ENCODE data around the gene LTBP3.
"Not testable (repeated sequence)": the region's sequence is repeated elsewhere in the genome, so short reads cannot be mapped to it uniquely, and the experiment has no call there.

The LTBP3 gene

DNA sequence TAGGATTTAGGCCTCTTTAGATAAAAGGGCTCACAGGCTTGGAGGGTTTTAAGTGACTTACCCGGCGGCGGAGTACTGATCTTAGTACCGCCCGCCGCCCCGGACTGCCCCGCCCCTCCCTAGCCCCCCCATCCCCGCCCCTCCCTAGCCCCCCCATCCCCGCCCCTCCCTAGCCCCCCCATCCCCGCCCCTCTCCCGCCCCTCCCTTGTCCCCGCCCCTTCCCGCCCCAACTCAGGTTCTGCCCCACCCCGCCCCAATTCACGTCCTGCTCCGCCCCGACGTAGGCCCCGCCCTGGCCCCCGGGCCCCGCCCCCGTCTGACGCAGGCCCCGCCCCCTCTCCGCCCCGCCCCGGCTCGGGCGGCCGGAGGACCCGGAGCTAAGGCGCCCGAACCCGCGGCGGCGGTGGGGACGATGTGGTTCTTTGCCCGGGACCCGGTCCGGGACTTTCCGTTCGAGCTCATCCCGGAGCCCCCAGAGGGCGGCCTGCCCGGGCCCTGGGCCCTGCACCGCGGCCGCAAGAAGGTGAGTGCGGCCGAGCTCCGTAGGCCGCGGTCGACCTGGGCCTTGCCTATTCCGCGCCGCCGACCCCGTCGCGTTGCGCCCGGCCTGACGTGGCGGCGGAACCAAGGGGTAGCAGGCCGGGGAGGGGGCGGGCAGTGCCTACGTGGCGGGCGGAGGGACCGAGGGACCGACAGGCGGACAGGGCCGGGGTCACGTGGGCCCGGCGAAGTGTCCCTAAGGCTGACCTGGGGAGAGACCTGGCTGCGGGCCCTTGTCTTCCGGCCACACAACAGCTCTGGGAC, 33.2 kb downstream of the LTBP3 start, which contains the start of gene SCYL1:
Gene SCYL1 (plus strand): TSS at position 343 of the 805 bp plus-strand sequence. CDS start 71 bp downstream, at position 414.
- in situ Hi-C loops (cut with MboI; ENCODE audit: low pct_unique_long_range_greater_than_20kb, low sequenced_read_pairs): no loop called here
- DNase-seq: peak; percentile 48

DNA sequence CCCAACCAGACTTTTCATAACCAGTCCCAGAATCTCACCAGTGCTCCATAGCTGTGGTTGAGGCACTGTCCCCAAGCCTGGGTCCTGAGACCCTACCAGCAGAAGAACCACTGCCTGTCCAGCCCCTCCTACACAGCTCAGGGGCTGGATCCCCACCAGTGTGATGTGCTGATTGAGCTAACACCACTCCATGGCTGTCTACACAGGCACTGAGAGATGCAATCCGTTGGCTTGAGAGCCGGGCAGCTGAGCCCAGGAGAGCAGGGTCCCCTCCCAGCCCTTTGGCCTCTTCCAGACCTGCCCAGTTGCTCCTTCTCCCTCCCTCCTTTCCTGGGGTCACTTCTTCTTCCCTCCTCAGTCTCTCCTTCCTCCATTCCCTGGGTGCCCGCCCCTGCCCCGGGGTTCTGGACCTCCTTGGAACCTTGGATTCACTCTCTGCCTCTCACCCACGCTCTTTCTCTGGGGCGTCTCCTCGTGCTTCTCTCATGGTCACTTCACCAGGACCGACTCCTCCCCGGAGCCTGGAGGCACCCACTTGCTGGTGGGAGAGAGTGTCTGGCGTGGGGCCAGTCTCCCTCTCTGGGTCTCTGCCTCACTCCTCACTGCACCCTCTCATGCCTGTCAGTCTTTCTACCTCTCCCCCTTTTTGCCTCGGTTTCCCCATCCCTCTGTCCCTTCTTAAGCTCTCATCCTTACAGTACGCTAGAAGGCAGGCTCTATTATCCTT, 34.0 kb downstream of the LTBP3 start:
- DNase-seq: peak; percentile 37
- in situ Hi-C loops (cut with MboI; ENCODE audit: low pct_unique_long_range_greater_than_20kb, low sequenced_read_pairs): no loop called here

DNA sequence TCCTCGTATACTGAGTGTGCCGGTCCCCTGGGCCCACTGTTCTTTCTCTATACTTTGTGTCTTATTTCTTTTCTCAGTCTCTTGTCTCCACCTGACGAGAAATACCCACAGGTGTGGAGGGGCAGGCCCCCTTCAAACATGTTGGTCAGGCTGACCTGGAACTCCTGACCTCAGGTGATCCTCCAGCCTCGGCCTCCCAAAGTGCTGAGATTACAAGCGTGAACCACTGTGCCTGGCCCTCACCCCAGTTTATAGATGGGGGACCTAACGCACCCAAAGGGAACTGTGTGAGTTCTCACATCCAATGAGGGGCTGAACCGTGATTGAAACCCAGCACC, 34.6 kb downstream of the LTBP3 start:
- in situ Hi-C loops (cut with MboI; ENCODE audit: low pct_unique_long_range_greater_than_20kb, low sequenced_read_pairs); DNase-seq: not testable (repeated sequence)

DNA sequence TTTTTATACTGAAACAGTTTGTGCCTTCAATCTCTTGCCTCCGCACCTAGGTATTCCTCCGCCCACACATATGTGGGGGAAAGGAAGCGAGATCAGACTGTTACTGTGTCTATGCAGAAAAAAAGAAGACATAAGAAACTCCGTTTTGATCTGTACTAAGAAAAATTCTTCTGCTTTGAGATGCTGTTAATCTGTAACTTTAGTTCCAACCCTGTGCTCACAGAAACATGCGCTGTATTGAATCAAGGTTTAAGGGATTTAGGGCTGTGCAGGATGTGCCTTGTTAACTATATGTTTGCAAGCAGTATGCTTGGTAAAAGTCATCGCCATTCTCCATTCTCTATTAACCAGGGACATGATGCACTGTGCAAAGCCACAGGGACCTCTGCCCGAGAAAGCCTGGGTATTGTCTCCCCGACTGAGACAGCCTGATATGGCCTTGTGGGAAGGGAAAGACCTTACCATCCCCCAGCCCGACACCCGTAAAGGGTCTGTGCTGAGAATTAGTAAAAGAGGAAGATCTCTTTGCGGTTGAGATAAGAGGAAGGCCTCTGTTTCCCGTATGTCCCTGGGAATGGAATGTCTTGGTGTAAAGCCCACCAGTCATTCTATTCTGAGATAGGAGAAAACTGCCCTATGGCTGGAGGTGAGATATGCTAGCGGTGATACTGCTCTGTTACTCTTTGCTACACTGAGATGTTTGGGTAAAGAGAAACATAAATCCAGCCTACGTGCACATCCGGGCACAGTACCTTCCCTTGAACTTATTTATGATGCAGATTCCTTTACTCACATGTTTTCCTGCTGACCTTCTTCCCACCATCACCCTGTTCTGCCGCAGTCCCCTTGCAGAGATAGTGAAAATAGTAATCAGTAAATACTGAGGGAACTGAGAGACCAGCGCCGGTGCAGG, 35.2 kb downstream of the LTBP3 start:
- peak; percentile 95 for DNase-seq
- in situ Hi-C loops (cut with MboI; ENCODE audit: low pct_unique_long_range_greater_than_20kb, low sequenced_read_pairs): not testable (repeated sequence)

GRCh38 chr11:65521777-65522521, 36.2 kb downstream of the LTBP3 start:
- DNase-seq; in situ Hi-C loops (cut with MboI; ENCODE audit: low pct_unique_long_range_greater_than_20kb, low sequenced_read_pairs): not testable (repeated sequence)

DNA sequence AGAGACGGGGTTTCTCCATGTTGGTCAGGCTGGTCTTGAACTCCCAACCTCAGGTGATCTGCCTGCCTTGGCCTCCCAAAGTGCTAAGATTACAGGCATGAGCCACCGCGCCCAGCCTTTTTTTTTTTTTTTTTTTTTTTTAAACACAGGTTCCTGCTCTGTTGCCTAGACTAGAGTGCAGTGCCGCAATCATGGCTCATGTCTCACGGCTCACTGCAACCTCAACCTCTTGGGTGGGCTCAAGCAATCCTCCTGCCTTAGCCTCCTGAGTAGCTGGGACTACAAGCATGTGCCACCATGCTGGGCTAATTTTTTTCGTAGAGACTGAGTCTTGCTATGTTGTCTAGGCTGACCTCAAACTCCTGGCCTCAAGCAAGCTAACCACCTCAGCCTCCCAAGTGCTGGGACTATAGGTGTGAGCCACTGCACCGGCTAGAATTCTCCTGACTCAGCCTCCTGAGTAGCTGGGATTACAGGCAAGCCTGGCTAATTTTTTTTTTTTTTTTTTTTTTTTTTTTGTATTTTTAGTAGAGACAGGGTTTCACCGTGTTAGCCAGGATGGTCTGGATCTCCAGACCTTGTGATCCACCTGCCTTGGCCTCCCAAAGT, 39.1 kb downstream of the LTBP3 start:
- DNase-seq; in situ Hi-C loops (cut with MboI; ENCODE audit: low pct_unique_long_range_greater_than_20kb, low sequenced_read_pairs): not testable (repeated sequence)

DNA sequence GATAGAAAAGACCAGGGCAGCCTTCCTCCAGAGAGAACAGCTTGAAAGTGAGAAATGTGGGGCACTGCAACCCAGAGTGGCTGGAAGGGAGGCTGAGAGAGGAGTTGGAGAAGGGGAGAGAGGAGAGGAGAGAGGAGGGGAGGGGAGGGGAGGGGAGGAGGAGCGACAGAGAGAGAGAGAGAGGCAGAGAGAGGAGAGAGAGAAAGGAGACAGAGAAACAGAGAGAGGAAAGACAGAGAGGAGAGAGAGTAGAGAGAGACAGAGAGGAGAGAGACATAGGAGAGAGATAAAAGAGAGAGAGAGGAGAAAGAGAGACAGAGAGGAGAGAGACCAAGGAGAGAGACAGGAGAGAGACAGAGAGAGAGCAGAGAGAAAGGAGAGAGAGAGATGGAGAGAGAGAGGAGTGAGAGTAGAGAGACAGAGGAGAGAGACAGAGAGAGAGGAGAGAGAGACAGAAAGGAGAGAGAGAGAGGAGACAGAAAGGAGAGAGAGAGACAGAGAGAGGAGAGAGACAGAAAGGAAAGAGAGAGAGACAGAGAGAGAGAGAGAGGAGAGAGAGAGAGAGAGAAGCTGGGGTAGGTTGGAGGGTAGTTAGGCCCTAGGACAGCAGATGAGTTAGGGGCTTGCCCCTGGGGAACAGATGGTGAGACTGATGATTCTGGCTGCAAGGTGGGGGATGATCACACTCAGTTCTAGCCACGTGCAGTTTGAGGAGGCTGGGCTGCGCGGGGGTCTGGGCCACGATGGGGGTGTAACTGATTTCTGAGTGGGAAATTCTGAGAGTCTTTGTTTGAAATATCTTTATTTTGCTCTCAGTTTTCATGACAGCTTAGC, 41.8 kb downstream of the LTBP3 start:
- DNase-seq: no peak
- in situ Hi-C loops (cut with MboI; ENCODE audit: low pct_unique_long_range_greater_than_20kb, low sequenced_read_pairs): no loop called here

GRCh38 chr11:65512311-65512710, 45.8 kb downstream of the LTBP3 start:
- in situ Hi-C loops (cut with MboI; ENCODE audit: low pct_unique_long_range_greater_than_20kb, low sequenced_read_pairs); DNase-seq: not testable (repeated sequence)

GRCh38 chr11:65506772-65507505, 51.2 kb downstream of the LTBP3 start:
- peak; percentile 81 for DNase-seq
- in situ Hi-C loops (cut with MboI; ENCODE audit: low pct_unique_long_range_greater_than_20kb, low sequenced_read_pairs): no loop called here

DNA sequence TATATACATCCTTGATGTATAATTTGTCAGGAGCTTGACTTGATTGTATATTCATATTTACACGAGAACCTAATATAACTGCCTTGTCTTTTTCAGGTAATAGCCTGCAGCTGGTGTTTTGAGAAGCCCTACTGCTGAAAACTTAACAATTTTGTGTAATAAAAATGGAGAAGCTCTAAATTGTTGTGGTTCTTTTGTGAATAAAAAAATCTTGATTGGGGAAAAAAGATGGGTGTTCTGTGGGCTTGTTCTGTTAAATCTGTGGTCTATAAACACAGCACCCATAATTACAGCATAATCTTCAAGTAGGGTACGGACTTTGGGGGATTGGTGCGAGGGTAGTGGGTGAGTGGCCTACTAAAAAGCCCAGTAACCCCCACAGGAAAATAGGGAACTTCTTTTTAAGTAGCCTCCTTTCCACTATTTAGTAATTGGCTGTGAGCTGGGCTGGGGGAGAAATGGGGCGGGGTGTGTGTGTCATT, 51.8 kb downstream of the LTBP3 start:
- DNase-seq: no peak
- in situ Hi-C loops (cut with MboI; ENCODE audit: low pct_unique_long_range_greater_than_20kb, low sequenced_read_pairs): no loop called here

GRCh38 chr11:65505466-65506289, 52.5 kb downstream of the LTBP3 start:
- peak; percentile 51 for DNase-seq
- in situ Hi-C loops (cut with MboI; ENCODE audit: low pct_unique_long_range_greater_than_20kb, low sequenced_read_pairs): no loop called here

GRCh38 chr11:65504674-65505465, 53.3 kb downstream of the LTBP3 start:
- DNase-seq: peak; percentile 53
- in situ Hi-C loops (cut with MboI; ENCODE audit: low pct_unique_long_range_greater_than_20kb, low sequenced_read_pairs): no loop called here

- in situ Hi-C loops (cut with MboI; ENCODE audit: low pct_unique_long_range_greater_than_20kb, low sequenced_read_pairs): no loop called here
- DNase-seq: peak; percentile 68
Observed at GRCh38 chr11:65503949-65504673, 54.0 kb downstream of the LTBP3 start.

DNA sequence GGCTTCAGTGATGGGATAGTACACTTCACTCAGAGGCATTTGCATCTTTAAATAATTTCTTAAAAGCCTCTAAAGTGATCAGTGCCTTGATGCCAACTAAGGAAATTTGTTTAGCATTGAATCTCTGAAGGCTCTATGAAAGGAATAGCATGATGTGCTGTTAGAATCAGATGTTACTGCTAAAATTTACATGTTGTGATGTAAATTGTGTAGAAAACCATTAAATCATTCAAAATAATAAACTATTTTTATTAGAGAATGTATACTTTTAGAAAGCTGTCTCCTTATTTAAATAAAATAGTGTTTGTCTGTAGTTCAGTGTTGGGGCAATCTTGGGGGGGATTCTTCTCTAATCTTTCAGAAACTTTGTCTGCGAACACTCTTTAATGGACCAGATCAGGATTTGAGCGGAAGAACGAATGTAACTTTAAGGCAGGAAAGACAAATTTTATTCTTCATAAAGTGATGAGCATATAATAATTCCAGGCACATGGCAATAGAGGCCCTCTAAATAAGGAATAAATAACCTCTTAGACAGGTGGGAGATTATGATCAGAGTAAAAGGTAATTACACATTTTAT, 54.7 kb downstream of the LTBP3 start:
- in situ Hi-C loops (cut with MboI; ENCODE audit: low pct_unique_long_range_greater_than_20kb, low sequenced_read_pairs): no loop called here
- no peak for DNase-seq

Data from KBM-7 (cell line).